ENCODE results near the gene CCDC148.
"Not testable (repeated sequence)": the region's sequence is repeated elsewhere in the genome, so short reads cannot be mapped to it uniquely, and the experiment has no call there.

Gene CCDC148

DNA sequence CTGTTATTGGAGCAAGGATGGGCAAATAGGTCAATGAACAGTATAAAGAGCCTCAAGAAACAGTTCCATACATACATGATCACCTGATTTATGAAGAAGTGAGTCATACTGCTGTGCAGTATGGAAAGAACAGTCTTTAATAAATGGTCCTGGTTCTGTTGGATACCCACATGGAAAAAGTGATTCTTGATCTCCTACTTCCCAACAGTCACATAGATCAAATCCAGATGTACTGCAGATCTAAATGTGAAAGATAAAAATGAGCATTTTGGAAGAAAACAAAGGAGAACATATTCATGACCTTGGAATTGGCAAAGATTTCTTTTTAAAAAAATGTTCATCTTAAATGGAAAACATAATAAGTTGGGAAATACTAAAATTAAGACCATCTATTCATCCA lies 75.8 kb downstream of the CCDC148 start:
- FAIRE-seq, result no peak

DNA sequence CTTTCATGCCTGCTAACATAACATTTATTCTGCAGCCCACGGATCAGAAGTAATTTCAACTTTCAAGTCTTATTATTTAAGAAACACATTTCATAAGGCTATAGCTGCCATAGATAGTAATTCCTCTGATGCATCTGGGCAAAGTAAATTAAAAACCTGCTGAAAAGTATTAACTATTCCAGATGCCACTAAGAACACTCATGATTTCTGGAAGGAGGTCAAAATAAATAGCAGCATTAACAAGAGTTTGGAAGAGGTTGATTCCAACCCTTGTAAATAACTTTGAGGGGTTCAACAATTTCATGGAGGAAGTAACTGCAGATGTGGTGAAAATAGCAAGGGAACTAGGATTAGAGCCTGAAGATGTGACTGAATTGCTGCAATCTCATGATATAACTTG lies 77.6 kb downstream of the CCDC148 start:
- FAIRE-seq, result no peak
- DNase-seq (ENCODE audit: extremely low spot score, insufficient read length, low read depth), result no peak

More for the DNA sequence above, 75.8 kb downstream of the CCDC148 start:
- DNase-seq (ENCODE audit: extremely low spot score, insufficient read length, low read depth), result no peak

DNA sequence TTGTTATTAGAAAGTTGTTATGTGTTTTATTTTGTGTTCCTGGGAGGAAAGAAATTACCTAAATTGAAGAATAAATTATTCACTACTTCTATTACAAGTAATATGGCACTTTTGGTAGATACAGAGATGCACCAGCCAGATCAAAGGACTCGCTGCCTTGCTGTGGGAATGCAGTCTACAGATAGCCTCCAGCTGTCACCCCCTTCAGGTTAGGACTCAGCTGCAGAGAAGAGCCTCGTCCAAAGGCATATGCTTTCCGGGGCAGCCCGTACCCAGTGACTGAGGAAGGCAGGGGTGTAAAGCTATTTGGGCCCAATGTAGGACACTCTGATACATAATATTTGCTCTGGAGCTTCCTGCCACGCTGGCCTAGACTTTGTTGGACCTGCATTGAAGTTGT lies 90.2 kb downstream of the CCDC148 start:
- no peak for DNase-seq (ENCODE audit: extremely low spot score, insufficient read length, low read depth)
- FAIRE-seq, result no peak

DNA sequence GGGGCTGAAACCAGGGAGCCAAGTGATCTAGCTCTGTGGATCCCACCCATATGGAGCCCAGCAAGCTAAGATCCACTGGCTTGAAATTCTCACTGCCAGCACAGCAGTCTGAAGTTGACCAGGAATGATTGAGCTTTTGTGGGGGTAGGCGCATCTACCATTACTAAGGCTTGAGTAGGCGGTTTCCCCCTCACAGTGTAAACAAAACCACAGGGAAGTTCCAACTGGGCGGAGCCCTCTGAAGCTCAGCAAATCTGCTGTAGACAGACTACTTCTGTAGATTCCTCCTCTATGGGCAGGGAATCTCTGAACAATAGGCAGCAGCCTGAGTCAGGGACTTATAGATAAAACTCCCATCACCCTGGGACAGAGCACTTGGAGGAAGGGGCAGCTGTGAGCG lies 96.7 kb downstream of the CCDC148 start:
- DNase-seq (ENCODE audit: extremely low spot score, insufficient read length, low read depth), result no peak

DNA sequence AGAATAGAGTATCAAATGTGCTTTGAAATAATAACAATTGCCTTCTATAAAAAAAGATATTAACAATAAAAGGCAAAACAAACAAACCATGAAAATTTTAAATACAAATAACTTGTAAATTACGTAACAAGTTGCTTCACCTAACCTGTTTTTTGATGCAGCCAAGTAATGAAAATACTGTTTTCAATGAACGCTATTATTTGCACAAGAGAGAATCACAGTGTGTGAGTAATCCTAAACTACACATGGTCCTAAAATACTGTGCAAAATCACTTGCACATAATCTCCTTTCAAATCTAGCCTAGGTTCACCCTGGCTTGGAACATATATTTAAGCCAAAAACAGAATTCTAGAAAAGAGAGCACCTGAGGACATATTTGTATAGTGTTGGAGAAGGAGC lies 98.9 kb downstream of the CCDC148 start:
- DNase-seq (ENCODE audit: extremely low spot score, insufficient read length, low read depth) (no peak), FAIRE-seq (no peak)

More for the DNA sequence above, 96.7 kb downstream of the CCDC148 start:
- FAIRE-seq, result no peak

DNA sequence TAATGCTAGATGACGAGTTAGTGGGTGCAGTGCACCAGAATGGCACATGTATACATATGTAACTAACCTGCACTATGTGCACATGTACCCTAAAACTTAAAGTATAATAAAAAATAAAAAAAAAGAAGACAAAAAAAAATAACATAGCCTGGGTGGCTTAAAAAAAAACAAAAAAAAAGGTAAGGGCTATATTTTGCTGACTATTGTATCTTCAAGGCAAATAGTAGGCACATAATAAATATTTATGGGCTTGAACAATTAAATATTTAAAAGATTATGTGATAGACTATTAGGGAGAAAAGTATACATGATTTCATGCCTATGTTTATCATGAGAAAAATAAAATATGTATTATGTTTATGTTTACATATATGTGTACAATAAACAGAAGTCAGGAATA lies 99.4 kb downstream of the CCDC148 start:
- FAIRE-seq, result no peak

DNA sequence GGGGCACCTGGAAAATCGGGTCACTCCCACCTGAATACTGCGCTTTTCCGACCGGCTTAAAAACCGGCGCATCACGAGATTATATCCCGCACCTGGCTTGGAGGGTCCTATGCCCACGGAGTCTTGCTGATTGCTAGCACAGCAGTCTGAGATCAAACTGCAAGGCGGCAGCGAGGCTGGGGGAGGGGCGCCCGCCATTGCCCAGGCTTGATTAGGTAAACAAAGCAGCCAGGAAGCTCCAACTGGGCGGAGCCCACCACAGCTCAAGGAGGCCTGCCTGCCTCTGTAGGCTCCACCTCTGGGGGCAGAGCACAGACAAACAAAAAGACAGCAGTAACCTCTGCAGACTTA lies 105.1 kb downstream of the CCDC148 start:
- FAIRE-seq; DNase-seq (ENCODE audit: extremely low spot score, insufficient read length, low read depth): not testable (repeated sequence)

More for the DNA sequence above, 99.4 kb downstream of the CCDC148 start:
- no peak for DNase-seq (ENCODE audit: extremely low spot score, insufficient read length, low read depth)

DNA sequence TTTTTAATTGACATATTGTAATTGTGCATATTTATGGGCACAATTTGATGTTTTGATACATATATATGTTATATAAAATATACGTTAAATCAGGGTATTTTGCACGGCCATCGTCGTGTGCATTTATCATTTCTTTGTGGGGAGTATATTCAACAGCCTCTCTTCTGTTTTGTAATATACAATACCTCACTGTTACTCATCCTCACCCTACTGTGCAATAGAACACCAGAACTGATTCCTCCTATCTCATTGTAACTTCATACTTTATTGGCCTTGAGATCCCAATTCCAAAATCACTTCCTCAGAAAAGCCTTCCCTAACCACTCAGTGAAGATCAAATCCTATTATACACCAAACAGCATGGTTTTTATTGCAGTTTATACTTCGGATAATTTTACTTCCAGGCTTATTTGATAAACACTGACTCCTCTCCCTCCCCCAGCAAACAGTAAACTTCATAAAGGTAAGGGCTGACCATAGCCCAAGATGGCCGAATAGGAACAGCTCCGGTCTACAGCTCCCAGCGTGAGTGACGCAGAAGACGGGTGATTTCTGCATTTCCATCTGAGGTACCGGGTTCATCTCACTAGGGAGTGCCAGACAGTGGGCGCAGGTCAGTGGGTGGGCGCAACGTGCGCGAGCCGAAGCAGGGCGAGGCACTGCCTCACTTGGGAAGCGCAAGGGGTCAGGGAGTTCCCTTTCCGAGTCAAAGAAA lies 105.6 kb downstream of the CCDC148 start:
- DNase-seq (ENCODE audit: extremely low spot score, insufficient read length, low read depth); FAIRE-seq: not testable (repeated sequence)

DNA sequence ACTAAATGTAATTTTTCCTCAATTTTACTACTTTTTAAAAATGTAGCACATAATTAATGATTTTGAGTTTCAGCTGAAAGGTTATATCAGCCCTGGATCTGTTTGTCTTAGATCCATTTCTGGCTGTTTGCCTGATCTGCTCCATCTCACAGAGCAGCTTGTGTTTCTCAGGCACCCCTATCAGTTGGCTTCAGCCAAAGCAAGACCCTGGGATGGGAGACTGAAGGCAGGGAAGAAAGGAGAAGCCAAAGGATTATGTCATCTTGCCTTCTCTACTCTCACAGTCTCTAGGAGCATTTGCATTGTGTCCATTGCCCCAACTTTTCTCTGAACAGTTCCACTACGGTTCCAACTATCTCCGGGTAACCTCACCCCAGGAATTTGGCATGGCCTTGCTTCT lies 110.5 kb downstream of the CCDC148 start:
- no peak for DNase-seq (ENCODE audit: extremely low spot score, insufficient read length, low read depth)
- FAIRE-seq, result no peak

DNA sequence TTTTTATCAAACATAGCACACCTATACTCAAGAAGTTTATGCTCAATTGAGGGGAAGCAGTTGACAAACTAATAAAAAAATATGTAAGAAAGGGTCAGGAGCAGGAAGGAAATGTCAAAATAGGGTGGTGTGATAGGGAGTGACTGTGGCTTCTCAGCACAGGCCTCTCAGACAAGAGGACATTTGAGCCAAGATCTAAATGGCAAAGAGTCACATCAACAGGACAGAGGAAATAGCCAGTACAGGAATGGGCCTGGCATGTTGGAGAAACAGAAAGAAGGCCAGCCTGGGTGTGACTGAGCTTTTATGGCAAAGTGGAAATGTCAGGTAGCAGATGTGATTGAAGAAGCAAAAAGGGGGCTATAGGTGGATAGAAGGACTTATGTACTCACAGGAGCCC lies 117.0 kb downstream of the CCDC148 start:
- FAIRE-seq (no peak), DNase-seq (ENCODE audit: extremely low spot score, insufficient read length, low read depth) (no peak)

DNA sequence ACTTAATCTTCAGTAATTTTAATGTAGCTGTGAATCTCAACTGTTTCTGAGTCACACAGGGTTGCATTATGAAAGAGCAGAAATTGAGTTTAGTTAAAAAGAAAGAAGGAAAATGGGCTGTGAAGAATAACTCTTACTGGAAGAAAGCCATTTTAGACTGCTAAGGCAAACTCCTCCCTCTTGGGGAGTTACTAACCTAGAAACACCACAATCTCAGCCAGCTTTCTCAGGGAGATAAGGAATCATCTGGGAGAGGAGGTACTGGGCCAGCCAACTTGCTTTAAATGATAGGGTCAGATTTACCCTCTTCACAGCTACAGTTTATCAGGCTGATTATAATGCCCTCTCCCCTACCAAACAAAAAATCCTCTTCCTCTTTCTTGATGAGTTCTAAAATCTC lies 119.5 kb downstream of the CCDC148 start:
- DNase-seq (ENCODE audit: extremely low spot score, insufficient read length, low read depth) (no peak), FAIRE-seq (no peak)

DNA sequence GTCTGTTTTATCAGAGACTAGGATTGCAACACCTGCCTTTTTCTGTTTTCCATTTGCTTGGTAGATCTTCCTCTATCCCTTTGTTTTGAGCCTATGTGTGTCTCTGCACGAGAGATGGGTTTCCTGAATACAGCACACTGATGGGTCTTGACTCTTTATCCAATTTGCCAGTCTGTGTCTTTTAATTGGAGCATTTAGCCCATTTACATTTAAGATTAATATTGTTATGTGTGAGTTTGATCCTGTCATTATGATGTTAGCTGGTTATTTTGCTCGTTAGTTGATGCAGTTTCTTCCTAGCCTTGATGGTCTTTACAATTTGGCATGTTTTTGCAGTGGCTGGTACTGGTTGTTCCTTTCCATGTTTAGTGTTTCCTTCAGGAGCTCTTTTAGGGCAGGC lies 124.8 kb downstream of the CCDC148 start:
- not testable (repeated sequence) for FAIRE-seq

DNA sequence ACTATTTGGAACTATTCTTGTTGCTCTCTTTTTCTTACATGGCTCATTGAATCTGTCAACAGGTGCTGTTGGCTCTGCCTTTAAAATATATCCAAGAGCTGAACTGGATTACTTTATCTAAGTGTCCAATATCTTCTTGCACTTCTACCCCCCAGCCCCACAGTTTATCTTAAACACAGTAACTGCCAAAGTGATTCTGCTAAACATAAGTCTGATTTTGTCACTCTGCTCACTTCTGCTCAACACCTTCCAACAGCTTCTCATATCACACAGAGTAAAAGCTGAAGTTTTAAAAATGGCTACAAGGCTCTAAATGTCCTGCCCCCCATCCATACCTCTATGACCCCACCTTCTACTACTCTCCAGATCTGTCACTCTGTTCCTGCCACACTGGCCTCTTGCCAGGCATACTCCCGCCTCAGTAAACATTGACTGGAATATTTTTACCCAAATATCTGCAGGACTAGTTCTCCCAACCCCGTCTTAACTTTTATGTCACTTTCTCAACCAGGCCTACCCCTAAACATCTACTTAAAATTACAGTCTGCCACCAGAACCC lies 130.7 kb downstream of the CCDC148 start:
- no peak for DNase-seq (ENCODE audit: extremely low spot score, insufficient read length, low read depth)
- FAIRE-seq, result no peak

More for the DNA sequence above, 124.8 kb downstream of the CCDC148 start:
- DNase-seq (ENCODE audit: extremely low spot score, insufficient read length, low read depth), result not testable (repeated sequence)

DNA sequence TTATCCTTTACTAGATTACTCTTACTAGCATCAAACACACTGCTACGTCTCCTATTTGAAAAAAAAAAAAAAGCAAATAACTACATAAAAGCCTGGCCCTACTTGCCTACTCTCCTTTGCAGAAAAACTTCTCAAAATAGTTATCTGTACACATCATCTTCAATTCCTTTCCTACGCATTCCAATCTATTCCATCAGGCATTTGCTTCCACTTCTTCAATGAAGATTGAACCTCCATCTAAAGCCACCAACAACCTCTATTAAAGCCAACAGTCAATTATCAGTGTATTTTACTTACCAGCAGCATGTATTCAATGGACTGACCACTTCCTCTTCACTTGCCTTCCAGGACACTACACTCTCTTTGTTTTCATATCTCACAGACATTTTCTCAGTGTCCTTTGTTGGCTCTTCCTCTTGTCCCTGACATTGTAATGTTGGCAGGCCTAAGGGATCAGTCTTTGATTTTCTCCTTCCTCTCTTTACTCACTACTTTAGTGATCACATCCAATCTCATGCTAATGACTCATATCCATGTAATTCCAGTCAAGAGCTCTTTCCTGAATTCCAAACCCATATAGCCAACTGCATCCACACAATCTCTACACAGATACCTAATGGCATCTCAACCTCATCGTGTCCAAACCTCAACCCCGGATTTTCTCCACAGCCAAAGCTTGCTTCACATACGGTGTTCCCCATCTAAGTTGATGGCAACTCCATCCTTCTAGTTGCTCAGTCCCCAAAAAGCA lies 131.3 kb downstream of the CCDC148 start:
- DNase-seq (ENCODE audit: extremely low spot score, insufficient read length, low read depth), result no peak
- no peak for FAIRE-seq

DNA sequence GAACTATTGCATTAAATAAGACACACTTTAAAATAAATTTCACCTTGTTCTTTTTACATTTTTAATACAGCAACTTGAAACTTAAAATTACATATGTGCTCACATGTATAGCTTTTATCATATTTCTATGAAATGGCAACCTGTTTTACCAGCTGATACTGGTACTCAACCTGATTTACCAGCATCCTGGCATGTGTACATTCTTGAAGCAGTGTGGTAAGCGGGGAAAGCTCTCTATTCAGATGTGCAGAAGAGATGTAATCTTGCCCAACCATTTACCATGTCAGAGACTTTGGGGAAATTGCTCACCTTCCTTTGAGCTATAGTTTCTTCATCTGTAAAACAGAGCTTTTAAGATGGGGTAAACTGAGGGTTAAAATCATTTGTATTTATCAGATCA lies 133.2 kb downstream of the CCDC148 start:
- FAIRE-seq (no peak), DNase-seq (ENCODE audit: extremely low spot score, insufficient read length, low read depth) (no peak)

DNA sequence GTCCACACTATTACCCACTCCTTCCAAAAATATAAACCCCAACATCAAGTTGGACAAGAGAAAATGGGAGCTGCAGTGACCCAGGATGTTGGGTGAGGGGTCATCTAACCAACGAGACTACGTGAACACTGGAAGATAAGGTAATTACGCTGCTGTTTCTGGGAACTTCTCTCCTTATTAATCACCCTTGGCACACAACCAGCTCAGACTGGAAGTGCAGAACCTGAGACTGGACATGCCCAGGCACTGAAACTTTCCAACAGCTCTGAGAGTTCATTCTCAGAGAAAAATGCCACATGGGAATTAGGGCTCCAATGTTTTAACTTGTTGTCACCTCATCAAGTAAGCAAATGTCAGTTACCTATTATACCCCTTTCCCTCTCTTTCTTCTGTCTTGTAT lies 135.3 kb downstream of the CCDC148 start:
- DNase-seq (ENCODE audit: extremely low spot score, insufficient read length, low read depth) (no peak), FAIRE-seq (no peak)

DNA sequence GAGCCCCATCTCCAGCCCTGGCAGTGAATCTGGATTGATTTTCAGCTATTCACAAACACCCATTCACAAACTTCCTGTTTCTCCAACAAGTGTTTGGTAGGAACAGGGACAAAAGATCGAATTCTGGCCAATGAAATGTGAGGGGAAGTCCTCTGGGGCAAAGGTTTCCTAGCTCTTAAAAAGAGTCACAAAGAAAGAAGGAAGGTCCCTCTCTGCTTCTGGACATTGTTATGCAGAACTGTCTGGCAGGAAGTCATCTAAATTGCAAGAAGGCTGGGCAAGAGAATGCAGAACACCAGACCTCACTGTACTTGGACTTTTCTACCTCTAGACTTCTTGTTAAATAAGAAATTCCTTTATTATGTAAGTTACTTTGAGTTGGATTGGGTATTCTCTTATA lies 137.3 kb downstream of the CCDC148 start:
- FAIRE-seq (no peak), DNase-seq (ENCODE audit: extremely low spot score, insufficient read length, low read depth) (no peak)

DNA sequence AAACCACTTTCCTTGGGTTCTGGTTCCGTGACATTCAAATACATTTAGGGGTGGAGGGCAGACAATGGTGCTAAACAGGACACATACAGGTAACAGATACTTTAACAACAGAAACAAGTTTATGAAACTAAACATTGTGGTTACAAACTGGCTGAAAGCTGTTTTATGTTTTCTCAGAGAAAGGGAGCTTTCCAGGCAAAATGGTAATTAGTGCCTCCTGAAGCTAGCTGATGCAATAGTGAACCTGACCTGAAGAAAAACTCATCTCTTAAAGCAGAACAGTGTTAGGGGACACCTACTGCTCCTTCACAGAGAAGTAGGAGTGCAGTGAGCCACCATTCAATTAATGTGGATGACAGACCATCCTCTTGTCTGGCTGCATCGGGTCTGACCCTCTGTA lies 138.9 kb downstream of the CCDC148 start:
- FAIRE-seq (no peak), DNase-seq (ENCODE audit: extremely low spot score, insufficient read length, low read depth) (no peak)

DNA sequence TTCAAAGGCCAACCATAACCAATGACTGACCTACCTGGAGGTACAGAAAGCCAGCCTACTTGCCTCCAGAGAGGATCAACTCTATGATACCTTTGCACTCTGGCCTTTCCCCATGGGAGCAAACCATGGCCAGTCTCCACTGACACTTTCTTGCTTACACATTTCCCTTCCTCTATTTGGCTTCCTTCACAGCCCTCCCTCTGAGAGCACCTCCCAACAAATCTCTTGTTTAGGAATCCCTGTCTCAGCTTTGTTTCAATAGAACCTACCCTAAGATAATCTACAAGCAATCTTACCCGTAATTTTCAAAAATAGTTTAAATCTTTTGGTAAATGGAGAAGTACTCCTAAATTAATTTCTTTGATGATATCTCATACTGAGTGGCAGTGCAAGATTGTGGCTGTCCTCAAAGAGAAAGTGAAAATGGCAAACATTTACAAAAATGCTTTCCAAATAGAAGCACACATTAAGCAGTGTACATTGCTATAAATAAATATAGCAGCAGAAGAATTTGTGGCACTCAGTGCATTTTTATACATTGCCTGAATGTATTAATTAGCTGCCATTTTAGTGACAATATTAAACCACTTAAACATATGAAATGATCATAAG lies 140.6 kb downstream of the CCDC148 start:
- no peak for FAIRE-seq
- DNase-seq (ENCODE audit: extremely low spot score, insufficient read length, low read depth), result no peak

DNA sequence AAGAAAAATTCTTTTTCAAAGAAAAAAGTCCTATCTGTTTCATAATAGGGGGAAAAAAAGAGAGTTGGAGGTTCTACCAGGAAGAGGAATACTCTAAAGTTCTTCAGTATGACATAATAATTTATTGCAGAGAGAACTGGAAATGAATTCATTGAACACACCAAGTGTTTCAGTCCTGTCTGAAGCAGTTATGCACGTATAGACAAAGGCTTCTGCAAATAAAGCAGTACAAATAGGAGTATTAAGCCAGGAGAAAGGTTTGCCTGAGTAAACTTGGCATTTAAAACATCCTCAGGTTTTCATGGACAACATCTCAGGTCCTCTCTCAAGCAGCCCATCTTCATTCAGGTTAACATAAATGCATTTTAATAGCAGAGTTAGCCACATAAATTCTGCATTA lies 141.6 kb downstream of the CCDC148 start:
- FAIRE-seq, result no peak
- DNase-seq (ENCODE audit: extremely low spot score, insufficient read length, low read depth), result no peak

DNA sequence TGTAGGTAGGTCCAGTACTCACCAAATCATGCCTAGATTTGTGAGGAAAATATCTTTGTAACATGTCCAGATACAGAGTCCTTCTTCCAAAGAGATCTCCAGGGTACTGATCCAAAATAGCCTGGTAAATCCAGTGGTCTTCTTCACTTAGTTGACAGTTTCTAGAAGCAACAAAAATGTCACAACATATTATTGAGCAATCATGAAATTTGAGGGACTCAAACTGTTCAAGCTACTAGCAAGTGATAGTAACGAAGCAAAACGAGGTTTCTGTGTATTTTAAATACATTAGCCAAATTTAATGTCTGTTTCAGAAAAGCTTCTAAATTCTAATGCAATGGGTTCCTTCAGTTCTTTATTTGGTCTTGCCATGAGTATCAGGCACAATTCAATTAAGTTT lies 142.8 kb downstream of the CCDC148 start:
- FAIRE-seq (no peak), DNase-seq (ENCODE audit: extremely low spot score, insufficient read length, low read depth) (no peak)

Data from GM18507 (cell line).